GM10248 (cell line): ENCODE results near the gene STX4.
A peak's percentile ranks its signal among the peaks of the same experiment; 100 is the strongest.
"Not testable (repeated sequence)": the region's sequence is repeated elsewhere in the genome, so short reads cannot be mapped to it uniquely, and the experiment has no call there.

ENCODE experiments used
- CTCF ChIA-PET: fragments of 300-600 bp; sonication (Branson Sonifier 250); formaldehyde crosslinking; extraction: SDS; loops from one replicate; lab custom pipeline; 2021; ENCODE audit warnings: antibody characterized with exemption; lab: Yijun Ruan, JAX
- POLR2A ChIA-PET: fragments of 350-650 bp; sonication (Branson Sonifier 250); formaldehyde crosslinking; extraction: SDS; loops from one replicate; lab custom pipeline; 2020; ENCODE audit warnings: antibody characterized with exemption; lab: Yijun Ruan, JAX
- DNase-seq: peaks from one replicate; pipeline ENCODE4 v3.0.0; 2012; ENCODE audit errors: extremely low spot score
- CTCF ChIP-seq: IDR thresholded peaks from 2 replicates; pipeline ENCODE4 v1.5.1; 2012; ENCODE audit warnings: mild to moderate bottlenecking, low read depth; ENCODE audit errors: extremely low read depth, missing control alignments, control extremely low read depth

Gene STX4

GRCh38 chr16:31009120-31009519 is 24.2 kb upstream of the STX4 start:
- ChIA-PET CTCF (interaction anchor here (1.1 kb wide), 1 partner anchor 24 kb away, joined by 3 read pairs; no protein-coding TSS in a partner anchor), POLR2A (no interaction called here)
- no peak for TF ChIP-seq CTCF
- DNase-seq, result no peak

GRCh38 chr16:31009894-31010584 is 23.3 kb upstream of the STX4 start:
- no peak for DNase-seq
- CTCF ChIA-PET, result no interaction called here
- peak; percentile 9 for TF ChIP-seq CTCF
- POLR2A ChIA-PET, result no interaction called here

GRCh38 chr16:31010585-31011325 is 22.6 kb upstream of the STX4 start, which contains the start of gene STX1B:
TSS of gene STX1B (minus strand) at chr16:31010638. CDS start at chr16:31010396, 242 bp downstream.
- ChIA-PET CTCF (no interaction called here), POLR2A (no interaction called here)
- TF ChIP-seq CTCF, result no peak
- no peak for DNase-seq

GRCh38 chr16:31011815-31012214 is 21.5 kb upstream of the STX4 start:
- CTCF ChIA-PET, result interaction anchor here (1.6 kb wide), 1 partner anchor 27 kb away, joined by 4 read pairs; the partner anchor contains the start of gene HSD3B7
- POLR2A ChIA-PET, DNase-seq: not testable (repeated sequence)

- POLR2A ChIA-PET, DNase-seq: not testable (repeated sequence)
- CTCF ChIA-PET, result interaction anchor here (0.8 kb wide), 1 partner anchor 60 kb away, joined by 3 read pairs; the partner anchor contains the start of gene ZNF668
Observed at GRCh38 chr16:31013292-31013691, 20.1 kb upstream of the STX4 start.

GRCh38 chr16:31016018-31016417 is 17.3 kb upstream of the STX4 start:
- ChIA-PET POLR2A (interaction anchor here (0.7 kb wide), 1 partner anchor 119 kb away, joined by 4 read pairs; no protein-coding TSS in a partner anchor), CTCF (interaction anchor here (2.1 kb wide), 1 partner anchor 13 kb away, joined by 7 read pairs; no protein-coding TSS in a partner anchor)
- DNase-seq, result no peak
- TF ChIP-seq CTCF, result no peak

GRCh38 chr16:31017756-31018155 is 15.6 kb upstream of the STX4 start:
- CTCF ChIA-PET, DNase-seq, POLR2A ChIA-PET: not testable (repeated sequence)

- no peak for DNase-seq
- POLR2A ChIA-PET, result no interaction called here
- CTCF ChIA-PET, result no interaction called here
- no peak for TF ChIP-seq CTCF
Observed at GRCh38 chr16:31020536-31020935, 12.8 kb upstream of the STX4 start.
